Pancreas (tissue), 10 donors: Measurements from ENCODE around the gene AIDA. TPM values are rescaled to one million over a fixed set of nuclear protein-coding genes. Genes with fewer than 3 reads are reported as not detected.
A peak's percentile ranks its signal among the peaks of the same experiment; 100 is the strongest.

Experiments
- ATAC-seq, 4 donors: fragments of 200-7000 bp; cut with Tn5 transposase; one replicate each; pipeline versions ENCODE4 v1.8.0 to v1.9.1; 2020; ENCODE audit warnings: mild to moderate bottlenecking in 4 of 4, moderate library complexity in 4 of 4
- DNase-seq, 6 donors: peaks; one replicate each; pipeline ENCODE4 v3.0.0-alpha.2; 2020
- FAIRE-seq: peaks from 2 replicates; lab custom pipeline; 2012; peaks lifted over from hg19 to GRCh38; lab: Jason Lieb, UNC
- H3K27ac ChIP-seq, 4 donors: fragments of 200-600 bp; sonication (generic); 1 replicate in 3 of 4; 2 replicates in 1 of 4; pipeline versions ENCODE4 v1.5.0 to v1.8.0; 2020
- H3K27me3 ChIP-seq, 4 donors: fragments of 200-600 bp; one replicate each; pipeline ENCODE4 v1.8.0; 2021
- H3K36me3 ChIP-seq, 3 donors: fragments of 200-600 bp; sonication (generic) in 1 of 3; one replicate each; pipeline versions ENCODE4 v1.5.0 to v1.8.0; 2020 to 2021
- H3K4me1 ChIP-seq, 3 donors: fragments of 200-600 bp; one replicate each; pipeline ENCODE4 v1.8.0; 2021
- H3K4me3 ChIP-seq, 4 donors: fragments of 200-600 bp; sonication (generic) in 2 of 4; one replicate each; pipeline versions ENCODE4 v1.5.0 to v1.8.0; 2020 to 2021
- H3K9me3 ChIP-seq, 4 donors: fragments of 200-600 bp; one replicate each; pipeline ENCODE4 v1.8.0; 2021
- WGBS, 2 donors: extraction: QIAGEN DNeasy Blood & Tissue Kit; methylation state at CpG; one replicate each; pipeline ENCODE4 v1.1.7; 2013; 5-methylcytosine and 5-hydroxymethylcytosine counted together
- intact Hi-C, 3 donors: fragments of 100-400 bp; cut with DNase I; formaldehyde crosslinking; loops; one replicate each; pipeline versions ENCODE4 v1.11.1 to v1.14.2; 2022
- polyA plus RNA-seq, 2 donors: library from polyadenylated mRNA; stranded (reverse); fragments of 200-250 nt; gene quantifications; one replicate each; pipeline ENCODE4 v1.2.3, GENCODE V29; 2013
- total RNA-seq, 6 donors: library from RNA; stranded (reverse); fragmentation: NEBNext Ultra II Directional in 4 of 6; extraction: Animal tissue kit (Norgen Biotek cat#: 25700) in 4 of 6; gene quantifications; one replicate each; pipeline versions ENCODE4 v1.2.1 to v1.2.4, GENCODE V29; 2021 to 2023
- TF ChIP-seq, protein P1 (sequence below), 4 donors: fragments of 200-600 bp; sonication (generic) in 3 of 4; IDR thresholded peaks; one replicate each; pipeline versions ENCODE4 v1.5.0 to v1.8.0; 2021; ENCODE audit warnings: antibody characterized with exemption in 4 of 4
- donor health status: healthy with polysubstance abuse.
- donor health status: DM: no; HTN: no; CAD: no; lungs with moderate emphysema.
- donor health status: DM: no; HTN: no; CAD: no.
- donor health status: control.
- donor health status: control.
- donor health status: Bipolar disorder and iron deficiency.
- donor health status: DM: yes; HTN: yes; CAD: no.
- donor health status: DM: no; HTN: no; CAD: no.
- donor health status: DM: no; HTN: no; CAD: no.
- donor health status: DM: yes; HTN: yes; CAD: no.

AIDA gene
- total and polyA plus RNA-seq, 8 donors: 20.1 to 41.9 (median 26.0) TPM

DNA sequence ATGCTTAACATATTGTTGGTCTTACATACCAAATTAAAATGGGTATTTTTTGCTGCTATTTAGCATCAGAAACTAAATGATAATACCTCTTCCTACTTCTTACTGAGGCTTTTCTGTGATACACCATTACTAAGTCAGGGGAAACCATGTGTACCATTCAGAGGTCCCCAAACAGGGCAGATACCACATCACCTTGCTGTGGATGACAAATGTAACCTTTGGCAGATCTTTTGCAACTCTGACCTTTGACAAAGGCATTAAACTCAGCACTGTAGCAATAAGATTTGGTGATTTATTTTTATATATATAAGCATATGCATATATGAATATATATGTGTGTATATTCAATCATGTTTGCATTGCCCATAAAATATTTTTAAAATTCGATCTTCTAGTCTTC lies 27.6 kb upstream of the AIDA start:
- Histone ChIP-seq H3K27ac (no peak overlapping the region), H3K27me3 (no peaks in the 10 kb centered on the region), H3K36me3 (no peaks in the 10 kb centered on the region), H3K4me3 (no peak overlapping the region), H3K4me1 (no peaks in the 10 kb centered on the region), H3K9me3 (no peaks in the 10 kb centered on the region)
- TF ChIP-seq, protein P1, sequence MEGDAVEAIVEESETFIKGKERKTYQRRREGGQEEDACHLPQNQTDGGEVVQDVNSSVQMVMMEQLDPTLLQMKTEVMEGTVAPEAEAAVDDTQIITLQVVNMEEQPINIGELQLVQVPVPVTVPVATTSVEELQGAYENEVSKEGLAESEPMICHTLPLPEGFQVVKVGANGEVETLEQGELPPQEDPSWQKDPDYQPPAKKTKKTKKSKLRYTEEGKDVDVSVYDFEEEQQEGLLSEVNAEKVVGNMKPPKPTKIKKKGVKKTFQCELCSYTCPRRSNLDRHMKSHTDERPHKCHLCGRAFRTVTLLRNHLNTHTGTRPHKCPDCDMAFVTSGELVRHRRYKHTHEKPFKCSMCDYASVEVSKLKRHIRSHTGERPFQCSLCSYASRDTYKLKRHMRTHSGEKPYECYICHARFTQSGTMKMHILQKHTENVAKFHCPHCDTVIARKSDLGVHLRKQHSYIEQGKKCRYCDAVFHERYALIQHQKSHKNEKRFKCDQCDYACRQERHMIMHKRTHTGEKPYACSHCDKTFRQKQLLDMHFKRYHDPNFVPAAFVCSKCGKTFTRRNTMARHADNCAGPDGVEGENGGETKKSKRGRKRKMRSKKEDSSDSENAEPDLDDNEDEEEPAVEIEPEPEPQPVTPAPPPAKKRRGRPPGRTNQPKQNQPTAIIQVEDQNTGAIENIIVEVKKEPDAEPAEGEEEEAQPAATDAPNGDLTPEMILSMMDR (IDR thresholded peaks at IDR 0.05): no peak
- FAIRE-seq: no peak
- no peak for DNase-seq
- intact Hi-C loops: no loop called here
- WGBS, 2 donors: 40 to 42% methylated on average over 1 of the region's 1 CpG
- ATAC-seq: no peak

DNA sequence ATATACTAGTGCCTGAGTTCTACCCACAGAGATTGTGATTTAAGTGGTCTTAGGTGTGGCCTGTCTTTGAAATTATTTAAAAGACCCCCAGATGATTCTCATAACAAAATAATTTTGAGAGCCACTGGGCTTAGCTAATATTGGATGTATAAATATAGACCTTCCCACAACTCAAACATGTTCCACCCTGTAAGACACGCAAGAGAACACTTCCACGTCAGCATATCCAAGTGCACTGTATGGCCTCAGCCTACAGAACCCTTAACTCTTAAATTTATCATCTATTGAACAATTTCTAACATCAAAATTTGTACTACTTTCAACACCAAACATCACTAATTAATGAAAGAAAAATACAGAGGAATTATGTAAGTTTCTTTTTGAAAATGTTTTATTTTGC lies 27.2 kb upstream of the AIDA start:
- no peaks in the 10 kb centered on the region for H3K9me3 ChIP-seq
- intact Hi-C loops: no loop called here
- no peaks in the 10 kb centered on the region for H3K4me1 ChIP-seq
- H3K4me3 ChIP-seq: no peak overlapping the region
- TF ChIP-seq, protein P1 (IDR thresholded peaks at IDR 0.05): no peak
- peaks cover 0 to 4% (median 0%) of the 10 kb centered on the region in 3 donors for H3K36me3 ChIP-seq
- 84 to 95% methylated on average over 2 of the region's 2 CpGs for WGBS, 2 donors
- ATAC-seq (peak in 2 of 4 donors; percentile 30 to 57), DNase-seq (no peak), FAIRE-seq (no peak)
- H3K27me3 ChIP-seq: no peaks in the 10 kb centered on the region
- H3K27ac ChIP-seq: no peak overlapping the region

DNA sequence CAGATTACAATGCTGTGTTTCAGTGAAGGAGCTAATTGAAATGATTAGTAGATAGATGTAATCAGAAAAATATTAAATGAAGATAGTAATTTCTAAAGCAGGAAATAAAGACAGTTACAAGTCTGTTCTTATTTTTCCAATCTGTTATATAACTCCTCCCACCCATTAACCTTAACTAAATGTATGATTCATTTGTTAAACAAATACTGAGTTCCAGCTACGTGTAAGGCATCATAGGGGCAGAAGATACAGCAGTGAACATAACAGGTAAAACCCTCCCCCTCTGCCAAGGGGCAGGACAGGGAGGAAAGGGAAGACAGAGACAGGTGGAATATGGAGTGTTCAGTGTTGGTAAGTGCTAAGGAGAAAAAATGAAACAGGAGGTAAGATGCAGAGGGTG lies 24.7 kb upstream of the AIDA start, which contains the start of gene FAM177B:
TSS of gene FAM177B (plus strand) at position 231 of the 400 bp plus-strand sequence. CDS start 9,344 bp downstream, outside the sequence.
- H3K4me1 ChIP-seq: no peaks in the 10 kb centered on the region
- intact Hi-C loops: no loop called here
- peaks cover 0 to 28% (median 10%) of the 10 kb centered on the region in 3 donors for H3K36me3 ChIP-seq
- ATAC-seq: peak in 3 of 4 donors; percentile 51 to 82 (median 69)
- no peaks in the 10 kb centered on the region for H3K9me3 ChIP-seq
- TF ChIP-seq, protein P1 (IDR thresholded peaks at IDR 0.05): no peak
- no peak for DNase-seq
- 19 to 20% methylated on average over 1 of the region's 1 CpG for WGBS, 2 donors
- H3K4me3 ChIP-seq: no peak within 1 kb of the TSS
- FAIRE-seq: no peak
- no peaks in the 10 kb centered on the region for H3K27me3 ChIP-seq
- H3K27ac ChIP-seq: peak within 1 kb of the TSS in 1 of 4 donors; percentile 10

DNA sequence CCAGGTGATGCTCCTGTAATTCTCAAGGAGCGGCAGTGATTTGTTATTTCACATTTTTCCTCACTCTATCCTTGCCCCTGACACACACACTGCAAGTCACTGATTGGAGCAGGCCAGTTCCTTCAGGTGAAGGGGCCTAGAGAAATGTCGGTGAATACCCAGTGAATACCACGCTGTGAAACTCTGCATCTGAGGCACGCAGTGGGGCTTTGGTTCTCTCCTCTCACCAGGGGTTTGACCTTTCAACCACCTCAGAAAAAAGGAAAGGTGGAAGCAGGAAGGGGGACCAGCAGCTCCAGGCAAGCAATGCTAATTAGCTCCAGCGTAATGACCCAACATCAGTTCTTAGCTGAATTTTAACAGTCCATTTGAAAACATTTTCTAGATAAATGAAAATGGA lies 24.2 kb upstream of the AIDA start:
- ATAC-seq (no peak), DNase-seq (no peak), FAIRE-seq (no peak)
- intact Hi-C loops: no loop called here
- no peaks in the 10 kb centered on the region for H3K27me3 ChIP-seq
- 82 to 85% methylated on average over 5 of the region's 5 CpGs for WGBS, 2 donors
- no peaks in the 10 kb centered on the region for H3K9me3 ChIP-seq
- H3K4me3 ChIP-seq: no peak overlapping the region
- TF ChIP-seq, protein P1 (IDR thresholded peaks at IDR 0.05): no peak
- H3K27ac ChIP-seq: no peak overlapping the region
- peaks cover 0 to 33% (median 10%) of the 10 kb centered on the region in 3 donors for H3K36me3 ChIP-seq
- H3K4me1 ChIP-seq: no peaks in the 10 kb centered on the region

DNA sequence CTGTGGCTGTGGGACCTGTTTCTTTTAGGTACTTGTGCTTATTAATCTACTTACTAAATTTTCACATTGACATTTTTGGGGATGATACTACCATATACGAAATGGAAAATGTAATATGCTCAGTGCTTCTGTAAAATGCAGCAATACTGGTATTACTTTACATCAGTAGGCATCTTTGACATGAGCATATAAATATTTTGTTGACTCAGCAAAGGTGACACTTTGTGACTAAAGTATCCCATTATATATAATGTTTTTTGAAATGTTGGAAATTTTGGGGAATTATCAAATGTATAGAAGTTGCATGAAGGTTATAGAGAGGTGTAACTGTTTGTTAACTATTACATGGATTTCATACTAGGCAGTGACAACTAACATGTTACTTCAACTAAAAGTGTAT lies 22.4 kb upstream of the AIDA start:
- intact Hi-C loops: no loop called here
- H3K27ac ChIP-seq: no peak overlapping the region
- DNase-seq (no peak), FAIRE-seq (no peak), ATAC-seq (no peak)
- no peaks in the 10 kb centered on the region for H3K9me3 ChIP-seq
- no peak overlapping the region for H3K4me3 ChIP-seq
- TF ChIP-seq, protein P1 (IDR thresholded peaks at IDR 0.05): no peak
- H3K27me3 ChIP-seq: no peaks in the 10 kb centered on the region
- H3K36me3 ChIP-seq: peaks cover under 1 to 50% (median 10%) of the 10 kb centered on the region in 3 donors
- H3K4me1 ChIP-seq: no peaks in the 10 kb centered on the region
- WGBS, 2 donors: 69 to 82% methylated on average over 1 of the region's 1 CpG
